GM18867 (cell line): ENCODE data around the gene ABHD12.

Experiments
- ATAC-seq: cut with Tn5 transposase; IDR thresholded peaks from one replicate; pipeline ENCODE4 v1.9.1; 2021; ENCODE audit warnings: mild to moderate bottlenecking, moderate library complexity; ENCODE audit not compliant: unreplicated experiment

ABHD12 gene

DNA sequence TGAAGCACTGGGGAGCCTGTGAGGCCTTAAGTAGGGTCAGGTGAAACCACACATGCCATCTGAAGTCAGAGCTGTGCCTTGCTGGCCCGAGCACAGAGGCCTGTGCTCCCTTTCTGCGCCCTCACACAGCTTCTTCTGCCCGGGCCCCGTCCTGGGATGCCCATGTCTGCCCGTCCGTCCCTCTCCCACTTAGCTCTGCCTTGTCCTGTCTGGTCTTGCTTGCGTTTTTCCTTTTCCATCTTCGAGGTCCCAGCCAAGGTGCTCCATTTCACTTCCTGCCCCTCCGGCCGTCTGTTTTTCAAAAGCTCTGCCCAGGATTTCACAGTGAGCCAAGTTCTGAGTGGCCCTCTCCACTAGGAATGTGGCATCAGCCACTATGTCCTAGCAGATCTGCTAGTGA lies 97.1 kb downstream of the ABHD12 start:
- ATAC-seq: no peak

GRCh38 chr20:25292176-25292891 lies 98.3 kb downstream of the ABHD12 start:
- no peak for ATAC-seq

DNA sequence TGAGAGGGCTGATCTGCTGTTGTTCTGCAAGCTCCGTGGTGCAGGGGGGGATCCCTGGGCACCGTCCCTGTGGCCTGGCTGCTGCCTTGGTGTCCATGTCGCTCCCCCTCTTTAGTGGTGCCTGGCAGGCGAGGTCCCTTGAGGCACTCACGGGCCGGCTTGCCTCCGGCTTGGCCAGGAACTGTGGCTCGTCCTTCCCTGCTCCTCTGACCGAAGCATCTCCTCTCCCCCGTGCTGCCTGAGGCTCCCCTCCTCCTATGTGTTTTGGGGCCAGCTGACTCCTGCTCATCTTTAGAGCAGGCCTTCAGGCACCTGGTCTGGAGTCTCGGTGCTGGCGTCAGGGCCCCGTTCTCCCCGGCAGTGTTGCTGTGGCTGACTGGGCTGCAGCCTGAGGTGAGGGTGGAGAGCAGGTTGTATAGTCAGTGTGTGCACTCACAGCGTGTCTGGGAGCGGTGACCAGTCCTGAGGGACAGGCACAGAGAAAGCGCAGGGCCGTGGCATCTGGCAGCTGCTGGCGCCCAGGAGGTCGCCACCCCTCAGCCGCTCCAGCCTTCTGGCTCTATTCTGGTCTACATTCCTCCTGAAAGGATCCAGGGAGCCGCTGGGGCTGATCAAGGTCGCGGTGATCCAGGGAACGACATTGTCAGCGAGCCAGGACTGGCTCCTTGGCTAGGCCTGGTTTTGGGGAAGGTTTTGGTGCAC lies 99.1 kb downstream of the ABHD12 start:
- ATAC-seq: no peak

DNA sequence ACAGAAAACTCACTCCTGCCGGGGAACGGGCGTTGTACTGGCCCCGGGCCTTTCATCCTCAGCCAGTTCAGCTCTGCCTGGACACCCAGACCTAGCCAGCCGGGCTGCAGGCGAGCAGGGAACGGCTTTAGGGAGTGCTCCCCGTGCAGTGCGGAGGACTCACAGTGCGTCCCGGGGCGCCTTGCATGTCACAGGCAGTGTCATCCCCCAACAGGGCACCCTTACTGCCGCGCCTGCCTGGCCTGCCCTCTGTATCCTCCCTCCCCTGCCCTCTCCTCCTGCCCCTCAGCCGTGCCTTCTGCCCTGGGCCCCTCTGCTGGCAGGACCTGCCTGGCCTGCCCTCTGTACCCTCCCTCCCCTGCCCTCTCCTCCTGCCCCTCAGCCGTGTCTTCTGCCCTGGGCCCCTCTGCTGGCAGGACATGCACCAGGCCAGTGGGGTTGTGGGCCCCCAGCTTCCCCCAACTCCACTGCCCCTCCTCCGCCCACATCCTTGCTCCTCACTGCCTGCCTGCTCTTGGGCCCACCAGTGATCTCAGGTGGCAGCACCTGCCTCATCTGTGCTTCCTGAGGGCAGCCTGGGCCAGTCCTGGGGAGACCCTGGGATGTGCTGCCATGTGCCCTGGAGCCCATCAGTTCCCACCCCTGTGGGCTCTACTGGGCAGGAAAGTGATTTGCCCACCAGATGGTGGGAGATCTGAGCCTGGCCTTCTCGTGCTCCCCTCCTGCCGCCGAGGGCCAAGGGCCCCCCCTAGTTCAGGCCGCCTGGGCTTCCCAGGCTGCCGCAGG lies 99.8 kb downstream of the ABHD12 start:
- ATAC-seq: no peak

DNA sequence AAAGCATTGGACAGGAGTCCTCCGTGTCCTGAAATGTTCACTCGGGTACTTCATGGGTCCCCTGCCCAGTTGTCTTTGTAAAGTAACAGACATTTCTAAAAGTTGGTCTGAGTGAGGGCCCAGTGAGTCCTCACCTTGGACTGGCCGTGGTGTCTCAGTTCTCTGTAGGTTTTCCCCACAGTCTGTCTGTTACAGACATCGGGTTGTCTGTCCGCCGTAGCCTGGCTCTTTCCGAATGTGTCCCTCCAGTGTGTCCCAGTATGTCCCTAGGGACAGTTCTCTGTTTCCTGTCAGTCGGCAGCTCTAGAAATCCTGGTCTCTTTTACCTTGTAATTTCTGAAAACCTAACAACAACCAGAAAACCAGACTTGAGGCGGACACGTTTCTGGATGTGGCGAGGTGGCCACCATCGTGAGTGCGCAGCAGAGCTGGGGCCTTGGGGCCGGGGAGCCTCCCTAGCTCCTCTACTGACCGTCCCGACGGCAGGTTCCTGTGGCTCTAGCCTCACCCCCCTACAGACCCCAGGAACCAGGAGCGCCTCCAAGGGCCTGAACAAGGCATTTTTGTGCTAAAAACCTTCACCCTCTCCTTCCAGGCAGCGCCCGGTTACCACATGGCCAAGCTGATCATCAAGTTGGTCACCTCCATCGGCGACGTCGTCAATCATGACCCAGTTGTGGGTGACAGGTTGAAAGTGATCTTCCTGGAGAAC lies 100.6 kb downstream of the ABHD12 start:
- no peak for ATAC-seq

GRCh38 chr20:25288291-25289181 lies 102.1 kb downstream of the ABHD12 start:
- ATAC-seq: peak; percentile 97

GRCh38 chr20:25287631-25288290 lies 102.9 kb downstream of the ABHD12 start:
- no peak for ATAC-seq

DNA sequence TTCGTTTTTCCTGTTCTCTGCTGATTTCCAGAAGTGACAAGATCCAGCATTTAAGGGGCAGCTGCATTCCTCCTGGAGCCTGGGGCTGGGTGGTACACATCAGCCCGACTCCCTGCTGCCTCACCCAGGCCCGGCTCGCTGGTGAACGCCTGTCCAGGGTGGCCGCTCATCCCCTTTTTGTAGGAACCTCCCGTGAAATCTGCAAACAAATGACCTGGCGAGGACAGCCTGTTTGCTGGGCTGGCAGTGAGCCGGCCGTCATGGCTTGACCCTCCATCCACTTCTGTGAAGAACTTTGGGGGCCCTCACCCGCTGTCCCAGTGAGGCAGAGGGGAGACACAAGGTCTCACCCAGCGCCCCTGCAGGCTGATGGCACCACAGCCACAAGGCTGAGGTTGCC lies 103.7 kb downstream of the ABHD12 start:
- ATAC-seq: no peak

GRCh38 chr20:25285856-25286798 lies 104.5 kb downstream of the ABHD12 start:
- ATAC-seq: no peak

- no peak for ATAC-seq
Measured at GRCh38 chr20:25285091-25285647, 105.5 kb downstream of the ABHD12 start.

DNA sequence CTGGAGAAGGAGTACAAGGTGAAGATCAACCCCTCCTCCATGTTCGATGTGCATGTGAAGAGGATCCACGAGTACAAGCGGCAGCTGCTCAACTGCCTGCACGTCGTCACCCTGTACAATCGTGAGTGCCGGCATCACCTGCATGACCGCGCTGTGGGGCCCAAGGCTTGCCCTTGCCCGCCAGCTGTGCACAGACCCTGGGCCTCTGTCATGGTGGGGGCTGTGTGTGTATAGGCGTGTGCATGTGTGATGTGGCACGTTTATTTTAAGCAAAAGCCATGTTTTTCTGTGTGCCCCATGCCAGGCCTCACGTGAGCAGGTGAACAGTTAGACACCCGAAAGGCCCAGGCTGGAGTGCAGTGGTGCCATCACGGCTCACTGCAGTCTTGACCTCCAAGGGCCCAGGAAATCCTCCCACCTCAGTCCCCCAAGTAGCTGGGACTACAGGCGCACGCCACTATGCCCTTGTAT lies 106.5 kb downstream of the ABHD12 start:
- no peak for ATAC-seq

DNA sequence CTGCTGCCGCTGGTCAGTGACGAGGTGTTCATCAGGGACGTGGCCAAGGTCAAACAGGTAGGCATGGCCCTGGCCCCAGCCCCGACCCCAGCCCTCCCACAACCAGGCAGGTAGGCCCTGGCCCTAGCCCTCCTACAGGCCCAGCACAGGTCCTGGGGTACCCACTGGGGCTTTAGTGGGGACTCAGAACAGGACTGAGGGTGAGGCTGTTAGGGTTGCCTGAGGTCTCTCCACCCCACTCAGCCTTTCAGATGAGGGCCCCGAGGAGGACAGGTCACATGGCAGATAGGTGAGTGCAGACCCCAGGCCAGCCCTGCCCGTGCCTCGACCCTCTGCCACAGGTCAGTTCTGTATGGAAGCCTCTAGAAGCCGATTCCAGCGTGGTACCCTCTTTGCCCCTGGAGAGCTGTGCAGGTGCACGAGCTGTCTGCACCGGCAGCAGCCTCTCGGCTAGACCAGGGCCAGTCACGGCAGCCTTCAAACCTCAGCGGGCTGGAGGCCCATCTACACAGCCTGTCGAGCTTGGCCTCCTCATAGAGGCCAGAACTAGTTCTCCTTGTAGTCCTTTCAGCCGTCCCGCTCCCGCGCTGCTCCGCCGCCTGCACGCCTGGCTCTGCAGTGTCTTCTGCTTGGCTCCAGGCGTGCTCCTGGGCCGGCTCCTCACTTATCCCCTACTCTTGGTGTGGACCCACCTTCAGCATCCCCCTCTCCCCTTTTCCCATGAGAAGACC lies 107.2 kb downstream of the ABHD12 start:
- no peak for ATAC-seq

- ATAC-seq: no peak
Measured at GRCh38 chr20:25282796-25283195, 107.8 kb downstream of the ABHD12 start.

DNA sequence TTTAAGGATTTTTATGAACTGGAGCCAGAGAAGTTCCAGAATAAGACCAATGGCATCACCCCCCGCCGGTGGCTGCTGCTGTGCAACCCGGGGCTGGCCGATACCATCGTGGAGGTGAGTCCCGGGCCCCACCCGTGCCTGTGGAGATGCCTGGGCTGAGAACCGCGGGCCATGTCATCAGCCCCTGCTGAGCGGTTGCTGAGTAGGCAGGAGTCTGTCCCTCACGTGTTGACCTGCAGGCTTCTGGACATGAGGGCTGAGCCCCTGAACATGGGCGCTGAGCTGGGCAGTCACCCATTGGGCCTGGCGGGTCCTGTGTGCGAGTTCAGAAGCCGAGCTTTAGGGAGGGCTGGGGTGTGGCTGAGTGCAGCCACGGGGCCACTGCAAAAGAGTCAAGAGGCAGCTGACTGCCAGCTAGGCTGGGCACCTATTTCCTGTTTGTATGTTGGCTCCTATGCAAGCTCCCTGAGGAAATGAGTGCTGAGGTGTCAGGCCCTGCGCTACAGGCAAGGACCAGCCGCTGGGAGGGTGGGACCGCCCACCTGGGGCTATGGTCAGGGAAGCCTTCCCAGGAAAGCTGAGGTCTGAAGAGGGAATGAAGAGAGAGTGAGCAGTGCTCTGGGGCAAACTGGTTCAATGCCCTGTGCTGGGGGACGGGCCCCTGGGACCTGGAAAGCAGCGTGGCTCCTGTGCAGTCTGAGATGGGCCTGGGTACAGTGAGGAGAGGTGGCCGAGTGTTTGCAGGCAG lies 108.4 kb downstream of the ABHD12 start:
- ATAC-seq: no peak

DNA sequence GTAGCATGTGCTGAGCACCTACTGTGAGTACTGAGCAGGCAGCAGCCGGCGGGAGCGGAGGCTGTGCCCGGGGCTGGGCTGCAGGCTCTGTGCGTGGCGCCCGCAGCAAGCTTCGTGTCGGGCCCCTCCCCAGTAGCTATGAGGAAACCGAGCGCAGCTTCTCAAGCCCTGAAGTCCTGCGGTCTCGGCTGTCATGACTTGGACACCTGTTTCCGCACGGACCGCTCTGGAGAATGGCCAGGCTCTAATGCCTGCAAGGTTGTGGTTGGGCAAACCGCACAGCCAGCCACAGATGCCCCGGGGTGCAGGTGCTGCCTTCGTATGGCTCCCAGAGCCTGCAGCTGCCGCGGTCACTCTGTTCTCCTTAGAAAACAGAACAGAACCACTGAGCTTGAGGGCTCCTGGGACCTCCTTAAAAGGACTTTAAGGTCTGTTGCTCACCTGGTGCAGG lies 109.1 kb downstream of the ABHD12 start:
- ATAC-seq: no peak
